ENCODE results near the gene VSTM2B.

- TF ChIP-seq POLR2AphosphoS5 (IDR thresholded peaks at IDR 0.05; ENCODE audit: low read depth, low read length) = no peak
- no peak for TF ChIP-seq SIN3A (IDR thresholded peaks at IDR 0.05; ENCODE audit: borderline replicate concordance, insufficient read depth, low read length)
- TF ChIP-seq REST (IDR thresholded peaks at IDR 0.05; ENCODE audit: insufficient read depth in 1 of 2, low read depth in 2 of 2, low read length in 2 of 2) = no peak
These were observed 65.9 kb downstream of the VSTM2B start for GRCh38 chr19:29591670-29592069.
